GM19324 (cell line): ENCODE results near the gene RASGRP2.

Experiments
- ATAC-seq: cut with Tn5 transposase; IDR thresholded peaks from one replicate; pipeline ENCODE4 v1.9.1; 2021; ENCODE audit warnings: mild to moderate bottlenecking, moderate library complexity; ENCODE audit not compliant: unreplicated experiment, low FRiP score

The RASGRP2 gene

DNA sequence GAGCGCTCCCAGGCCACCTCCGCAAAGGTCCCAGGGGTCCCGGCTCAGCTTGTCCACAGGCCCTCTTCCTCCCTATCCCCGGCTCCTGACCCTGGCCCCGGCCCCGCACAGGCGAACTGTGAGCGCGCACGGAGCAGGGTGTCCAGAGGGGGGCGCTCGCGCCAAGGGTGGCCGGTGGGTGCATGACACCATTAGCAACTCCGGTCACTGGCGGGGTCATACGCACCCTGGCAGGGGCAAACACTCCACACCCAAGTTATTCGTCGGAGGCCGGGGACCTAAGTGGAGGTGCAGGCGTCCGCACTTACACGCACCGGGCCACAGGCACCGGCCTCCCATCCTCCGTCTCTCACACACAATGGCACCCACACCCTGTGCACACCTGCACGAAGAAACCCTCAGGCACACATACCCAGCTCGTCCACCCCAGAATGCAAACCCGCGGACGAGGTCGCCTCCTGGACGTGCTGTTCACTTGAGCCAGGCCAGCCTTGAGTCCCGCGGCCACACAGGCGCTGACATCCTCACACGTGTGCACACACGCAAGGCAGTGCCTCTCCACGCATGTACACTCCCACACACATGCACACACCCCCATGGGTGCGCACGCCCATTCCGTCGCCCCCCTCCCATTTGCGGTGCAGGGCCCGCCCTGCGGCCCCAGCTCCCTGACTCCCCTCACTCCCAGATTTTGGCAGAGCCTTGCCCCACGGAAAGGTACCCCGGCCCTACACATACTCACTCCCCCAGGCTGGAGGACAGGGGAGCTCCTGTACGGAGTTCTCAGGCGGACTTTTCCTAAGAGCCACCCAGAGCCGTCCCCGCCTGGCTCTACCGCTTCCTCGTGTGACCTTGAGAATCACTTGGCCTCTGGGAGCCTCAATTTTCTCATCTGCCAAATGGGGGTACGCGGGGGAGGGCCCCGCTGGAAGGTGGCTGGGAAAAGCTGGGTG, at the start of gene RASGRP2:
RASGRP2 (minus strand) TSS at position 552 of the 953 bp plus-strand sequence. CDS start 1,276 bp downstream, outside the sequence.
- no peak for ATAC-seq

DNA sequence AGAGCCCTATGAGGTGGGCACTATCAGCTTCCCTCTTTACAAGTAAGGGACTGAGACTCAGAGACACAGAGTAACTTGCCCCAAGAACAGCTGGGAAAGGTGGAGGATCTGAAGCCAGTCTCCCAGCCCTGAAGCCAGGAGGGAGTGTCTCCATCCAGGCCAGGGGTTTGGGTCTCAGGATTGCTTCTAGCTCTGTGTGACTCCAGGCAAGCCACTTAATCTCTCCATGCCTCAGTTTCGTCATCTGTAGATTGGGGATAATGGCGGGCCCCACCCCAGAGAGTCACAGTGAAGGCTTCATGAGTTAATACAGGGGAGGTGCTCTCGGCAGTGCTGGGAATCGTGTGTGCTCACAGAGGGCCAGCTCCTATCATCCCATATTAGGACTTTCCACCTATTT, 48.5 kb upstream of the RASGRP2 start:
- ATAC-seq: no peak

DNA sequence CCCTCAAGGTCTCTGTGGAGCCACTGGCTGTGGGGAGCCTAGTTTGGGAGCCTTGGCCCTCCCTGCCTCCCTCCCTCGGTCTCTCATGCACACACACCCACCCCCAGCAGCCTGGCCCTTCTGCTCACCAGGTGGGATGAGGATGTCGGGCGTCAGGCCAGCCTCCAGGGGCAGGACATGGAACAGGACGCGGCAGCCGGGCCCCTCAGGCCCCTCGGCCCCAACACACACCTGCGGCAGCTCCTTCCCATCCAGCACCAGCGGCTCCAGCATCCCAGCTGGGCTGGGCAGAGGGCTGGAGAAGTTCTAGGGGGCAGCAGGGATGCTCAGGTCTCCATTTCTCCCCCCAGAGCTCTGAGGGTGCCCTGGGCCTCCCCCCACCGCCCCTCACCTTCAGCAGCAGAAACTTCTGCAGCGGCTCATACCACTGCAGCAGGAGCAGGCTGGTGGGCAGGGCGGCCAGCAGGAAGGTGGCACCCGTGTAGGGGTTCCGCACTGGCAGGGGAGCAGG, 47.9 kb upstream of the RASGRP2 start:
- no peak for ATAC-seq

- no peak for ATAC-seq
These were observed 46.5 kb upstream of the RASGRP2 start for GRCh38 chr11:64790205-64791095.

GRCh38 chr11:64789331-64790204, 45.6 kb upstream of the RASGRP2 start:
- ATAC-seq: no peak

- no peak for ATAC-seq
These were observed 44.6 kb upstream of the RASGRP2 start for GRCh38 chr11:64788321-64789215.

DNA sequence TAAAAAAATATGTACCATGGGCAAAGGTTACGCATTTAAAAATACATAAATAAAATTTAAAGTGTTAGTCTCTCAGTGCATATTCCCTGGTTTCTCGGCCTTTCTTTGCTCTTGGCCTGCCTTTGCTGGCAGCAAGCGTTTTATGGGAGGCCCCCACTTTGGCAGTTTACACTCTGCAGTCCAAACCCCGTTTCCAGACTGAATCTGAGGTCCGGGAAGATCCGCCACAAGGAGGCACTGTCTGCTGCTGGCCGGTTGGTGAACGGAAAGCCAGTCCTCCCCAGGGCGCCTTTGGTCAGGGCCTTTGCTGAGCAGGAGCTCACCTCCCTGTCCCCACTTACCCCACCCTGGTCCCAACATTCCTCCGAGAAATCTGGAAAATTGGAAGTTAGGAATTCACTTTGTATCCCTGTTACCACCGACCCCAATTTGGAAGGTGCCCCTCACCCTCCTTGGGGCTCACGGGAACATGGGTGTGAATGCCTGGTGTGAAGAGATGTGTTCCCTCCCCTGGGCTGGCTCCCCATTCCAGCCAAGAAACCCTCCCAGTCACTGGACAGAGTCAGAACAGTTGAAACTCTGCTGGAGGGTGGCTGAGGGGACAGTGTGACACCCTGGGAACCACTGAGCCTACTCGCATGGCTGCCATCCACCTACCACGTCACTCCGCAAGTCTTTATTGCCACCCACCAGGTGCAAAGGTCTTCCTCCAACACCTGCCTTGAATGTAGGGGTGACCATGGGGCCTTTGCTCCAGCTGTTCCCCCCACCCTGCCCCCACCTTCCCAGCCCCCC, 43.8 kb upstream of the RASGRP2 start:
- no peak for ATAC-seq

DNA sequence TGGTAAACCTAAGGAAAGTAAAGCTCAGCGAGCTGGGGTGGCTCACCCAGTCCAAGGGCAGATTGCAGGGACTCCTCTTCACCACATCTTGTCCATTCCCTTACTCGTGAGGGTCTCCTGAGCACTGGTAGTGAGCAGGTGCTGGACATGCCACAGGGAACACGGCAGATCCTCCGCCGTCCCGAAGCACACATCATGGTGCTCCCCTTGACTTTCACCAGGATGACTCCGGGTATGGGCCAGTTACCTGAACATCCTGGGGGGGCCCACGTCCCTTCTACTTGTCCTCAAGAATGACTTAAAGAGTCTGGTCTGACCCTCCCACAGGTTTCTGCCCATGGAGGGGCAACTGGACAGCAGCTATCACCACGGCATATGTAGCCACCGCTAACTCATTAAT, 42.4 kb upstream of the RASGRP2 start:
- no peak for ATAC-seq

DNA sequence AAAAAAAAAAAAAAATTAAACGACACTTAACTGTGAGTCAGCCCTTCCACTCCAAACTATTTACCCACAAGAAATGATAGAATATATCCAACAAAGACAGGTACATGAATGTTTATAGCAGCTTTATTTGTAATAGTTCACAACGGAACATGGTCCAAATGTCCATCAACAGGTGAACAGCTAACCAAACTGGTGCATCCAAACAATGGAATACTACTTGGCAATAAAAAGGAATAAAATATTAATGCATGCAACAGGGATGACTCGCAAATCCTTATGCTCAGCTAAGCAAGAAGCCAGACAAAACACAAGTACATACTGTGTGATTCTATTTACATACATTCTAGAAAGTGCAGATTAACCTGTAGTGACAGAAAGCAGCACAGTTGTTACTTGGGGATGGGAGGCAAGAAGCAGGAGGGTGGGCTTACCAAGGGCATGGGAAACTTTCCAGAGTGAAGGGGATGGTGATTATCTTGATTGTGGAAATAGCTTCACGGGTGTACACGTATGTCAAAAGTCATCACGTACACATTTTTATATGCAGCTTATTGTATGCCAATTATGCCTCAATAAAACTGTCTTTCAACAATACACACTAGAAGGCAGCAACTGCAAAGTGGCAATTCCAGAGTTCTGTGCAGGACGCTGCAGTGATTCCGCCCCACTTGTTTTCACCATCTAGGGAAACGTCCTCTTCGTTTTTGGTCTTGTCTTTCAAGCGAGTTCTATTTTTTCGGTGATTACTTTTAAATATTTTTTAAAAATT, 41.1 kb upstream of the RASGRP2 start:
- ATAC-seq: no peak

DNA sequence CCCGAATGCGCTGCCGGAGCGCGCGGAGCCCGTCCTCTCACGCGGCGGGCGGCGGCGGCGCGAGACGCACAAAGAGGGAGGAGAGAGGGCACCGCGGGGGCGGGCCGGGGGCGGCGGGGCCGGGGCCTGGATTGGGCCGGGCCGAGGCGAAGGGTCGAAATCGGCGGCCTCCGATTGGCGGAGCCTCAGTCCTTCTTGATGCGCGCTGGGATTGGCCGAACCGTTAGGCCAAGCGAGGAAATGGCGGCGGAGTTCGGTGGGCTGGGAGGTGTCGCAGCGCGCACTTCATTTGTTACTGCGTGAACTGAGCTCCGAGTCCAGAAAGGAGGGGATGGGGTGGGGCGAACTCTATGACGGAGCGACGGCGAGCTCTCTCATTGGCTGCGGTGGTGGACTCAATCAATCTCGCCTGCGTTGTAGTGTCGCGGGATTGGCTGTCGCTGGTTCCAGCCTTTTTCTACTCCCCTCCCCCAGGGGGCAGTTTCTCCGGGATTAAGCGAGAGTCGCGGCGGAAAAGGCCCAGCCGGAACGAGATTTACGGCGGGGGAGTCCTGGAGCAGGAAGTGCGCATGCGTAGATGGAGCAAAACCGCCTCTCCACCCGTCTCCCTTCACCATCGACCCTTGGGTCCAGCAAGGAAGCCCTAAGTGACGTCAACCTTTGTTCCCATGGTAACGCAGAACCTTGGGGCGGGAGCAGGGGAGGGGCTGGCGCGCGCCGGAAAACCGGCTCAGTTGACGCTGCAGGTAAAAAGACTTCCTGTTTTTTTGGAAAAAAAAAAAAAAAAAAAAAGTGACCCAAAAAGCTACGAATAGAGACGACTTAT, 34.7 kb upstream of the RASGRP2 start, which contains the start of gene SF1:
SF1 (minus strand) TSS at position 70 of the 826 bp plus-strand sequence. CDS start 150 bp downstream, outside the sequence.
- ATAC-seq: peak; percentile 82

GRCh38 chr11:64778223-64778472, 34.2 kb upstream of the RASGRP2 start:
- ATAC-seq: no peak

DNA sequence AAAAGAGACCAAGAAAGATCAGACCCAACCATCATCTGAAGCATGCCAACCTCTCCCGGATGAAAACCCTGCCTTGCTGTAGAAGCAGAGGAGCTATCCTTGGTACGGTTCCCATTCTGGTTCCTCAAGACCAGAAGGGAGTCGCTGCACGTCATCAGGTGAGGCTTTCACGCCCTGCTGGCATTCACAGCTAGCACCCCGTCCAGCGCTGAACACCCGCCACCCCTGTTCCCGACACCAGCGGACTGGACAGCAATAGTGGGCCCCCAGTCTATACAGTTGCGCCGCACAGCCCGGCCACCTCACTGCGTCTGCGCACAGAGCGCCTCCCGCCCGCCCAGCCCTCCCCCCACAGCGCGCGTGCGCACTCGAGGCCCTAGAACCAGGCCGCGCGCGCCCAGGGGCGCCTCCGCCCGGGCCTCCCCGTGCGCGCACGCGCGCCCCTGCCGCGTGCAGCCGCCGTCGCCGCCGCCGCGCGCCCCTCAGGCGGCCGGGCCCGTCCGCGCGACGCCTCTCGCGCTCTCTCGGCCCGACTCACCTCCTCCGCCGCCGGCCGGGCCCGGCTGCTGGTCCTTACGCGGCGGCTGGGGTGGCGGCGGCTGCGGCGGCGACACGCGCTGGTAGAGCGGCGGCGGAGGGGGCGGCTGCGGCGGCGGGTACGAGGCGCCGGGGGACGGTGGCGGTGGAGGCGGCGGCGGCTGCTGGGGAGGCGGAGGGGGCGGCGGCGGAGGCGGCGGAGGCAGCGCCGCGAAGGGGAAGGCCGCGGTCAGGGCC, 33.7 kb upstream of the RASGRP2 start:
- ATAC-seq: peak; percentile 27

- ATAC-seq: no peak
These were observed 32.9 kb upstream of the RASGRP2 start for GRCh38 chr11:64776875-64777274.

DNA sequence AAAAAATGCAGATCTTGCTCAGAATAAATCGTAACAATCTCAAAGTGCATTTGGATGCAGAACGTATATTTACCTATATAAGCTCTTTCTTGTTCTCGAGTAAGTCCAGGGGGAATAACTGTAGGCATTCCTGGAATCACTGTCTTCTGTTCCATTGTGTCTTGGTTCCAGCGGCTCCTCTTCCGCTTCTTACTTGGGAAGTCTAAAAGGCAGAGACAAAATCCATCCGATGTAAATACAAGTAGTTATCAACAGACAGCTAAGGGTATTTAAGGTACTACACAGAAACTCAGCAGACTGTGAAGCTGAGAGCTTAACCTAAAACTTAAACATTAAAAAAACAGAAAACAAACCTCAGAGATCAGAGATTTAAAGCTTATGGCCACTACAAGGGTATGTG, 32.5 kb upstream of the RASGRP2 start:
- ATAC-seq: no peak

GRCh38 chr11:64774144-64774543, 30.2 kb upstream of the RASGRP2 start:
- no peak for ATAC-seq
